Breast epithelium (tissue), 3 donors: Measurements from ENCODE around the gene GPR63.

ENCODE experiments used
- CTCF ChIP-seq, 3 donors: fragments of 450-650 bp; IDR thresholded peaks; one replicate each; pipeline ENCODE4 v1.5.1; 2016 to 2017; ENCODE audit warnings: antibody characterized with exemption in 3 of 3, mild to moderate bottlenecking in 3 of 3, moderate library complexity in 3 of 3
- POLR2A ChIP-seq: fragments of 450-650 bp; IDR thresholded peaks from one replicate; pipeline ENCODE4 v1.6.1; 2016; ENCODE audit warnings: antibody characterized with exemption, mild to moderate bottlenecking, moderate library complexity
- POLR2AphosphoS5 ChIP-seq, 3 donors: sonication (generic); formaldehyde crosslinking; IDR thresholded peaks; one replicate each; pipeline ENCODE4 v1.6.1; 2017; ENCODE audit warnings: antibody characterized with exemption in 3 of 3

- TF ChIP-seq POLR2AphosphoS5 (IDR thresholded peaks at IDR 0.05) (no peak), CTCF (IDR thresholded peaks at IDR 0.05) (no peak), POLR2A (no peak)
Observed at GRCh38 chr6:96811136-96811535, 26.1 kb downstream of the GPR63 start.
